NOMO-1 treated with dmso at 0.1 percent for 144 hours (cell line): ENCODE data around the gene BTF3L4.
"Not testable (repeated sequence)": the region's sequence is repeated elsewhere in the genome, so short reads cannot be mapped to it uniquely, and the experiment has no call there.

Experiments
- DNase-seq: peaks from one replicate; lab custom pipeline; 2025; ENCODE audit not compliant: unreplicated experiment; lab: John Stamatoyannopoulos, UW

The BTF3L4 gene

DNA sequence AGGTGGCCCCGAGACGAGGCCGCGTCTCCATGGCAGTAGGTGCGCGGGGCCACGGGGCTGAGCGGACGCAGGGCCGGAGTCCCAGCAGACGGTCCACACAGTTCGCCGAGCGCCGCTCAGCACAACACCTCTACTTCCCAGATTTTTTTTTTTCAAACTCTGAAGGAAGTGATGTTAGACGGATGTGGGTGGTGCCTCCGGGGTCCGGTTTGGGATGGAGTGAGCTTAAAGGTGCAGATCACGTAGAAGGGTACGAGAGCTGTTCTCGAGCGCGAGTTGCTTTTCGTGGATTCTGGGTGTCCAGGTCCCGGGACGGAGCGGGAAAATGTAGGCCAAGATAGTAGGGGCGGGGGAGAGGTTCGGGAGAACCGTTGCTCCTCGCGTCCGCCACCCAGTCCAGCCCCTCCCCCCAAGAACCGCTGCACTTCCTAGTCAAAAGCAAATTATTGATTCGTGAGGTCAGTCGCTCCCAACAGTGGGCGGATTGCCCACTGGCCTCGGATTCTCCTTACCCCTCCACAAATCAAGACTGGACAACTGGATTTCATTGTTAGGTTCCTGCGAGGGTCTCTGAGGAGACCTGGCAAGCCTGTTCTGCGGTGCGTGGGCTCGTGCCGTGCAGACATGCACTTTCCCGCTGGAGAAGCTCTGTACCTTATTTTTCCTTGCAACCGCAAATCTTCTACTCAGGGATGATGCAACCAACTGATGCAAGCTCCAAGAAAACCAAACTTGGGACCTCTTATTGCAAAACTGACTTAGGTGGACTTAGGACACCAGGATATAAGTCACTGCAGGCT lies 829 bp upstream of the BTF3L4 start, which contains the start of gene TXNDC12:
TSS of gene TXNDC12 (minus strand) at position 126 of the 800 bp plus-strand sequence. CDS start at position 31, 95 bp downstream.
- DNase-seq, result peak; percentile 90

DNA sequence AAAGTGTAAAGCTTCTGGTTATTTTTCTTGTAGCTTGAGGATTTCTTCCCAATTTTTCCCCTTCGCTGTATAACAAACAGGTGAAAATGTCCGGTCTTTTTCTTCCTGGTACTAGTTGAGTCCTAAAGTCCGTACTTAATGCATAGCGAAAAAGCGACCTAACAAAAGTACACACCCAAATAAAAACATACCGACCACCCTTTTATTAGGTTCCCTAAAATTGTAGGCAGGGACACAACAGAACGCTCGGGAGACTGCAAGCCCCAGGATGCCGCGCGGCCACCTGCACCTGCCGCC lies 281 bp upstream of the BTF3L4 start:
- no peak for DNase-seq

GRCh38 chr1:52056937-52057231 lies 789 bp downstream of the BTF3L4 start:
- no peak for DNase-seq

- no peak for DNase-seq
Measured at GRCh38 chr1:52057255-52057654, 1.2 kb downstream of the BTF3L4 start.

DNA sequence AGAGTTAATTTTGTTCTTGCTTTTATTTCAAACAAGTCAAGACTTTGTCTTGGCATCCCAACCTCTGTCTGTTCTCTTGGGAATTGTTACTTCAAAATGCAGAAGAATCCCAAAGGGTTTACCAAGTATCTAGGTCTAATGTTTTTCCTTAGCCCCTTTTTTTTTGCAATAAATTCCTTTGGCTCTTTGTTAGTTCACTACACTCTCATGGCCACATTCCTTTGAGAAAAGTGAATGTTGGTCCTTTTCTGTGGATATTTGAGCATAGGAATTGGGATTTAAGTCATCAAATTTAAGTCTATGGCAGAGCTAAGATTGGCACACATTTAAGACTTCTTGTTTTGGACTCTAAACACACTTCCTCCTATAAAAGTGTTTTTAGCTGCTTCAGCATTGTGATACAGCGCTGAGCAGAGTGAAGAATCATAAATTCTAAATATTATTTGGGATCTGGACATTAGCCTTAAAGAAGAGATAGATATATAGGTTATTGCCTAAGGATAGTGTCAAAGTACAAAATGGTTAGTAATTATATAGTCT lies 1.9 kb downstream of the BTF3L4 start:
- no peak for DNase-seq

GRCh38 chr1:52059321-52059720 lies 3.2 kb downstream of the BTF3L4 start:
- no peak for DNase-seq

DNA sequence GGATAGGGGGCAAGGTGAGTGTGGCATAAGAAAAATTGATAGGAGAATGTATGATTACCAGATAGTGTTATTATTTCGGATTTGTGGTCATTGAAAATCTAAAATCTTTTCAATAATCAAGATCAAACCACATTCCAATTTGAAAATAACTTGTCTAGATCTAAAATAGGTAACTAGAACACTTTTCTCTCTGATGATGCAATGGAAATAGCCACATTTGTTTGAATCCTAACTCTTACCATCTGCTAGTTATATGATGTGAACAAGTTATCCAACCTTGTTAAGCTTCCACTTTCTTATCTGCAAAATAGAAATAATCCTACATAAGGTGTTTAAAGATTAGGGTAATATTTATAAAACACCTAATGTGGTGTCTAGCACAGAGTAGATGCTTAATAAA lies 3.8 kb downstream of the BTF3L4 start:
- DNase-seq, result no peak

- DNase-seq, result no peak
Measured at GRCh38 chr1:52060822-52061221, 4.7 kb downstream of the BTF3L4 start.

- DNase-seq, result no peak
Measured at GRCh38 chr1:52063192-52063591, 7.1 kb downstream of the BTF3L4 start.

- no peak for DNase-seq
Measured at GRCh38 chr1:52070704-52071103, 14.6 kb downstream of the BTF3L4 start.

- no peak for DNase-seq
Measured at GRCh38 chr1:52072291-52072690, 16.2 kb downstream of the BTF3L4 start.

GRCh38 chr1:52077277-52077676 lies 21.2 kb downstream of the BTF3L4 start:
- not testable (repeated sequence) for DNase-seq

DNA sequence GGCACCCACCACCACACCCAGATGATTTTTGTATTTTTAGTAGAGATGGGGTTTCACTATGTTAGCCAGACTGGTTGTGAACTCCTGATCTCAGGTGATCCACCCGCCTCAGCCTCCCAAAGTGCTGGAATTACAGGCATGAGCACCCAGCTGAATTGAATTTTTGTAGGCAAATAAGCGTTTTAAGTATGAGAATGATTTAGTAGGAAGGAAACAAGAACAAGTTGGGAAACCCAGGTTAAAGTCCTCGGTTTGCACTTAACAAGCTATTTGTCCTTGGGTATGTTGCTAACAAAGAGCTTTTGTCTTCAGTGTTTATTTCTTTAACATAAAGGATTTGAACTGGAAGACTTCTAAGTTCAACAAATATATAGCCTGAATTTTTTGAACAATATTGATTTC lies 23.9 kb downstream of the BTF3L4 start:
- DNase-seq, result no peak

DNA sequence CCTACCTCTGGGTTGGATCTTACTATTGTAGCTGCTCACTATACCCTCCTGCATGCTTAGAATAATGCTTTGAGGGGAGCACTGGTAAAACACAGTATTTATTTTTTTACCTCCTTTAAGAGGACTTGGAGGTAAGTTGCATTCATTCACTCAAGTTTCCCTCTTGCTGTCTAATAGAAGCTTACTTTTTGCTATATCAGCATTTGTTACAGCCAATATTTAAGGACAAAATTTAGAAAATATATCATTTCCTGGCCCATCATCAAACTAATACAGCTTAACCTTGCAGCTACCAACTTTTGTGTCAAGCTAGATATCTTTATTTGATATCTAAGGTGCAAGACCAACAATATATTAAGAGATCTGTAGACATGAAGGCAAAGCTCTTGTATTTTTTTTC lies 31.8 kb downstream of the BTF3L4 start:
- not testable (repeated sequence) for DNase-seq

GRCh38 chr1:52094300-52094699 lies 38.2 kb downstream of the BTF3L4 start:
- not testable (repeated sequence) for DNase-seq

- DNase-seq, result no peak
Measured at GRCh38 chr1:52096216-52096615, 40.1 kb downstream of the BTF3L4 start.

DNA sequence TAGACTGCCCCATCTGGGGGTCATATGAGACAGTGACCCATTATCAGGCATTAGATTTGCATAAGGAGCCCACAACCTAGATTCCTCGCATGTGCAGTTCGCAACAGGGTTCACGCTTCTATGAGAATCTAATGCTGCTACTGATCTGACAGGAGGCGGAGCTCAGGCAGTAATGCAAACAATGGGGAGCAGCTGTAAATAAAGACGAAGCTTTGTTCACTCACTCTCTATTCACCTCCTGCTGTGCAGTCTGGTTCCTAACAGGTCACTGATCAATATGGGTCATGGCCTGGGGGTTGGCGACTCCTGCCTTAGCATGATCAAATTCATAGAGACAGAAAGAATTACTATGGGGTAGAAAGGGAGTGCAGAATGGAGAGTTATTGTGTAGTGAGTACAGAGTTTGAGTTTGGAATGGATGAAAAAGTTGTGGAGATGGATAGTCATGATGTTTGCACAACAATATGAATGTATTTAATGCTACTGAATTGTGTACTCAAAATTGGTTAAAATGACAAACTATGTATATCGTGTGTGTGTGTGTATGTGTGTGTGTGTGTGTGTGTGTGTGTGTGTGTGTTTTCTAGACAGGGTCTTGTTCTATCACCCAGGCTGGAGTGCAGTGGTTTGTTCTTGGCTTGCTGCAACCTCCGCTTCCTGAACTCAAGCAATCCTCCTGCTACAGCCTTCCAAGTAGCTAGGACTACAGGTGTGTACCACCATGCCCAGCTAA lies 42.2 kb downstream of the BTF3L4 start:
- DNase-seq, result no peak

DNA sequence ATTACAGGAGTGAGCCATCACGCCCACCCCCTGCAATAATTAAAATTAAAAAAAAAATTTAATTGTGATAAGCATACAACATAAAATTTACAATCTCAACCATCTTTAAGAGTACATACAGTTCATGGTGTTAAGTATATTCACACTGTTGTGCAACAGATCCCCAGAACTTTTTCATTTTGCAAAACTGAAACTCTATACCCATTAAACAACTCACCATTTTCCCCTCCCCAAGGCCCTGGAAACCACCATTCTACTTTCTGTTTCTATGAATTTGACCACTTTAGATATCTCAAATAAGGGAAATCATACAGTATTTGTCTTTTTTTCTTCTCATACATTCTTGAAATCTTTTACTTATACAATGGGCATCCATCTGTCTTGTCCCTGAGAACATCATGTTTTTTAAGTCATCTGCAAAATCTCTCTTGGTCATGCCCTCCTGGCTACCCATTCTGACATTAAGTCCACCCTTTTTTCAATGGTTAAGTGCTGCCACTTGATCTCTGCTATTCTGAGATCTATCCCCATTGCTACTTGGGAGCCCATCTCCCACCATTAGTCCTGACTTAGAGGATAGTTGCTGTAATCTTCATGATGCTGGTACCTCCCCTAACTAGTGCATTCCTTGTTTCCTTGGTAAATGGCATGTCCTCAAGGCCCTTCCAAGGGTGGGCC lies 46.4 kb downstream of the BTF3L4 start:
- no peak for DNase-seq

GRCh38 chr1:52111492-52111891 lies 55.4 kb downstream of the BTF3L4 start:
- DNase-seq, result peak; percentile 47

DNA sequence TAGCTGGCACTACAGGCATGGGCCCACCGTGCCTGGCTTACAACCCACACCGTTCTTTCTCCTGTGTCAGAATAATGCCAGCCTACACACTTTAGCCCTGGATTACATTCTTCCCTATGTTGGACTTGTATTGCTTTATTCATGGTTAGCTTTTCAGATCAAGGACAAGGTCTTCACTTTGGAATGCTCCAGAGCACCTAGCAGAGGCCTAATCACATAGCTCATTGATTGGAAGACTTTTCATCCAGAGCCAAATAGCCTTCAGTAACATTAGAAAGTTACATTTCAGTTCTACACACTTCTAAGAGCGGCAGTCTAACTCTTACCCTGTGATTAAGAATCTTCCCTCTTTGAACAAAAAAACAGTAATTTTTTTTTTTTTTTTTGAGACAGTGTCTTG lies 56.4 kb downstream of the BTF3L4 start:
- DNase-seq, result no peak

GRCh38 chr1:52119301-52120079 lies 63.4 kb downstream of the BTF3L4 start:
- no peak for DNase-seq
